Inferior parietal cortex (tissue), 1 donor: Measurements from ENCODE around the gene REEP6.

Experiments used
- DNase-seq: peaks from one replicate; pipeline ENCODE4 v3.0.0-alpha.2; 2016; ENCODE audit errors: extremely low spot score

The REEP6 gene

GRCh38 chr19:1456121-1456900 is 34.7 kb upstream of the REEP6 start:
- DNase-seq = no peak

- no peak for DNase-seq
These were observed 33.8 kb upstream of the REEP6 start for GRCh38 chr19:1457031-1457739.

GRCh38 chr19:1457892-1458291 is 33.1 kb upstream of the REEP6 start:
- DNase-seq = no peak

GRCh38 chr19:1459479-1459878 is 31.5 kb upstream of the REEP6 start:
- DNase-seq = no peak

- no peak for DNase-seq
These were observed 30.7 kb upstream of the REEP6 start for GRCh38 chr19:1460033-1460995.

GRCh38 chr19:1461862-1462261 is 29.1 kb upstream of the REEP6 start:
- no peak for DNase-seq

GRCh38 chr19:1465191-1466016 is 25.6 kb upstream of the REEP6 start:
- DNase-seq = no peak

GRCh38 chr19:1466018-1466460 is 24.9 kb upstream of the REEP6 start:
- DNase-seq = no peak

- DNase-seq = no peak
These were observed 24.3 kb upstream of the REEP6 start for GRCh38 chr19:1466461-1467214.

- DNase-seq = no peak
These were observed 23.8 kb upstream of the REEP6 start for GRCh38 chr19:1467215-1467489.

- no peak for DNase-seq
These were observed 23.3 kb upstream of the REEP6 start for GRCh38 chr19:1467490-1468273.

GRCh38 chr19:1468274-1468820 is 22.6 kb upstream of the REEP6 start:
- no peak for DNase-seq

- no peak for DNase-seq
These were observed 22.1 kb upstream of the REEP6 start for GRCh38 chr19:1468821-1469254.

- no peak for DNase-seq
These were observed 21.5 kb upstream of the REEP6 start for GRCh38 chr19:1469255-1470054.

GRCh38 chr19:1470055-1470304 is 21.0 kb upstream of the REEP6 start:
- no peak for DNase-seq

- DNase-seq = no peak
These were observed 20.5 kb upstream of the REEP6 start for GRCh38 chr19:1470305-1471009.

- DNase-seq = no peak
These were observed 19.9 kb upstream of the REEP6 start for GRCh38 chr19:1471010-1471514.

GRCh38 chr19:1471515-1472160 is 19.3 kb upstream of the REEP6 start:
- no peak for DNase-seq
